AG04450 (cell line): Measurements from ENCODE around the gene OSBPL7. TPM values are rescaled to one million over a fixed set of nuclear protein-coding genes. Genes with fewer than 3 reads are reported as not detected.
A peak's percentile ranks its signal among the peaks of the same experiment; 100 is the strongest.
"Not testable (repeated sequence)": the region's sequence is repeated elsewhere in the genome, so short reads cannot be mapped to it uniquely, and the experiment has no call there.

Experiments
- CTCF ChIA-PET: fragments of 300-600, 350-600 bp; formaldehyde crosslinking; extraction: SDS; loops from one replicate; lab custom pipeline; 2022; ENCODE audit warnings: antibody characterized with exemption, inconsistent platforms; lab: Charles Lee
- POLR2A ChIA-PET: fragments of 350-600 bp; formaldehyde crosslinking; extraction: SDS; loops from one replicate; lab custom pipeline; 2021; ENCODE audit warnings: antibody characterized with exemption, inconsistent platforms; lab: Yijun Ruan, JAX
- DNase-seq: peaks from one replicate; pipeline ENCODE4 v3.0.0-alpha.2; 2011; ENCODE audit warnings: low read depth, low spot score
- H3K27ac ChIP-seq: one replicate; pipeline ENCODE4 v1.5.1; 2012; ENCODE audit warnings: low read depth, low read length, control low read depth
- H3K27me3 ChIP-seq: one replicate; pipeline ENCODE4 v1.6.0; 2012; ENCODE audit warnings: low read length; ENCODE audit not compliant: control insufficient read depth, insufficient read depth
- H3K4me3 ChIP-seq: 2 replicates; pipeline ENCODE4 v1.5.1; 2011; ENCODE audit warnings: mild to moderate bottlenecking, low read depth, low read length, control low read depth
- H3K9me3 ChIP-seq: 2 replicates; pipeline ENCODE4 v1.5.1; 2012; ENCODE audit warnings: low read length; ENCODE audit not compliant: control insufficient read depth, insufficient read depth
- CTCF ChIP-seq: IDR thresholded peaks from 2 replicates; pipeline ENCODE4 v1.5.1; 2011; ENCODE audit warnings: low read depth, low read length, control low read depth, inconsistent platforms
- polyA plus RNA-seq: library from polyadenylated mRNA; depleted of rRNA; stranded (reverse); fragments of >200 nt; gene quantifications from 2 replicates; pipeline ENCODE4 v1.2.3, GENCODE V29; 2011

The OSBPL7 gene
- polyA plus RNA-seq, 1 experiment: 5.3 TPM

GRCh38 chr17:47781397-47781796 lies 40.2 kb downstream of the OSBPL7 start:
- DNase-seq: no peak
- CTCF ChIA-PET: no interaction called here
- POLR2A ChIA-PET: no interaction called here

GRCh38 chr17:47778184-47778635 lies 43.4 kb downstream of the OSBPL7 start:
- no peak overlapping the region for H3K4me3 ChIP-seq
- ChIA-PET POLR2A (no interaction called here), CTCF (no interaction called here)
- no peak overlapping the region for H3K27ac ChIP-seq
- H3K27me3 ChIP-seq: peaks cover 54% of the 10 kb centered on the region
- TF ChIP-seq CTCF: no peak
- DNase-seq: no peak
- H3K9me3 ChIP-seq: no peaks in the 10 kb centered on the region

More at GRCh38 chr17:47781397-47781796, 40.2 kb downstream of the OSBPL7 start:
- H3K4me3 ChIP-seq: no peak overlapping the region
- H3K9me3 ChIP-seq: no peaks in the 10 kb centered on the region
- TF ChIP-seq CTCF: no peak
- no peak overlapping the region for H3K27ac ChIP-seq
- peaks cover 45% of the 10 kb centered on the region for H3K27me3 ChIP-seq

GRCh38 chr17:47776330-47777197 lies 45.0 kb downstream of the OSBPL7 start:
- H3K27me3 ChIP-seq: peaks cover 46% of the 10 kb centered on the region

GRCh38 chr17:47774987-47775580 lies 46.5 kb downstream of the OSBPL7 start:
- CTCF ChIA-PET: no interaction called here
- Histone ChIP-seq H3K9me3 (peaks cover 7% of the 10 kb centered on the region; the same call in 1 of the 2 replicates), H3K27me3 (peaks cover 38% of the 10 kb centered on the region), H3K4me3 (no peak overlapping the region), H3K27ac (no peak overlapping the region)
- POLR2A ChIA-PET: no interaction called here
- no peak for TF ChIP-seq CTCF
- no peak for DNase-seq

More at GRCh38 chr17:47776330-47777197, 45.0 kb downstream of the OSBPL7 start:
- DNase-seq: no peak
- TF ChIP-seq CTCF: peak; percentile 74
- ChIA-PET CTCF (no interaction called here), POLR2A (no interaction called here)
- no peak overlapping the region for H3K4me3 ChIP-seq
- no peak overlapping the region for H3K27ac ChIP-seq
- H3K9me3 ChIP-seq: peaks cover 6% of the 10 kb centered on the region; the same call in 1 of the 2 replicates

GRCh38 chr17:47774331-47774730 lies 47.3 kb downstream of the OSBPL7 start:
- no peak for TF ChIP-seq CTCF
- Histone ChIP-seq H3K9me3 (peaks cover 7% of the 10 kb centered on the region; the same call in 1 of the 2 replicates), H3K4me3 (no peak overlapping the region), H3K27me3 (peaks cover 41% of the 10 kb centered on the region), H3K27ac (no peak overlapping the region)
- POLR2A ChIA-PET: no interaction called here
- no peak for DNase-seq
- CTCF ChIA-PET: no interaction called here

GRCh38 chr17:47773649-47774048 lies 47.9 kb downstream of the OSBPL7 start:
- DNase-seq, H3K9me3 ChIP-seq, CTCF ChIA-PET, H3K4me3 ChIP-seq, POLR2A ChIA-PET, H3K27ac ChIP-seq: not testable (repeated sequence)
- peaks cover 45% of the 10 kb centered on the region for H3K27me3 ChIP-seq
